Smooth muscle cell (in vitro differentiated cells): ENCODE results near the gene GGPS1. TPM values are rescaled to one million over a fixed set of nuclear protein-coding genes. Genes with fewer than 3 reads are reported as not detected.

ENCODE experiments used
- DNase-seq: peaks from one replicate; lab custom pipeline; 2025; ENCODE audit not compliant: unreplicated experiment; lab: John Stamatoyannopoulos, UW
- H2AFZ ChIP-seq: fragments of 200-600 bp; sonication (generic); 2 replicates; pipeline ENCODE4 v1.6.0; 2016; ENCODE audit warnings: antibody characterized with exemption, low read depth, mild to moderate bottlenecking
- H3F3A ChIP-seq: fragments of 200-600 bp; sonication (generic); 2 replicates; pipeline ENCODE4 v1.6.0; 2017; ENCODE audit warnings: antibody characterized with exemption, low read depth
- H3K27ac ChIP-seq: fragments of 200-600 bp; sonication (generic); 2 replicates; pipeline ENCODE4 v1.5.1; 2016; ENCODE audit warnings: low read depth, mild to moderate bottlenecking
- H3K27me3 ChIP-seq: fragments of 200-600 bp; sonication (generic); 2 replicates; pipeline ENCODE4 v1.6.1; 2016; ENCODE audit warnings: low read depth, mild to moderate bottlenecking
- H3K36me3 ChIP-seq: fragments of 200-600 bp; sonication (generic); 2 replicates; pipeline ENCODE4 v1.5.1; 2016; ENCODE audit warnings: low read depth
- H3K4me1 ChIP-seq: fragments of 200-600 bp; sonication (generic); 2 replicates; pipeline ENCODE4 v1.5.1; 2016; ENCODE audit warnings: low read depth
- H3K4me2 ChIP-seq: fragments of 200-600 bp; sonication (generic); 2 replicates; pipeline ENCODE4 v1.6.0; 2016; ENCODE audit warnings: mild to moderate bottlenecking
- H3K4me3 ChIP-seq: fragments of 200-600 bp; sonication (generic); 2 replicates; pipeline ENCODE4 v1.5.1; 2016; ENCODE audit warnings: mild to moderate bottlenecking
- H3K79me2 ChIP-seq: fragments of 200-600 bp; sonication (generic); 2 replicates; pipeline ENCODE4 v1.6.0; 2016; ENCODE audit warnings: low read depth, mild to moderate bottlenecking
- H3K9ac ChIP-seq: fragments of 200-600 bp; sonication (generic); 2 replicates; pipeline ENCODE4 v1.6.0; 2016; ENCODE audit warnings: low read depth
- H3K9me3 ChIP-seq: fragments of 200-600 bp; sonication (generic); replicated peaks from 2 replicates; pipeline ENCODE4 v1.5.1; 2016; ENCODE audit warnings: low read depth
- H4K20me1 ChIP-seq: fragments of 200-600 bp; sonication (generic); 2 replicates; pipeline ENCODE4 v1.6.0; 2016; ENCODE audit warnings: low read depth
- CTCF ChIP-seq: fragments of 200-600 bp; sonication (generic); IDR thresholded peaks from 2 replicates; pipeline ENCODE4 v1.5.1; 2017; ENCODE audit warnings: borderline replicate concordance, mild to moderate bottlenecking, antibody characterized with exemption; ENCODE audit not compliant: insufficient read depth, poor library complexity, severe bottlenecking
- WGBS: methylation state at CpG from one replicate; pipeline ENCODE4 v1.1.7; 2016; ENCODE audit warnings: low lambda C conversion rate; 5-methylcytosine and 5-hydroxymethylcytosine counted together
- polyA plus RNA-seq: library from polyadenylated mRNA; unstranded; fragments of >200 nt; fragmentation: Nextera tagmentation; extraction: Ambion mirVana; gene quantifications from 2 replicates; pipeline ENCODE4 v1.2.1, GENCODE V29; 2016
- total RNA-seq: library from RNA; depleted of rRNA; stranded (reverse); fragments of >200 nt; gene quantifications from 2 replicates; pipeline ENCODE4 v1.2.3, GENCODE V29; 2014

The GGPS1 gene
- total and polyA plus RNA-seq, 2 experiments from 2014 or later = 41.3 to 47.5 TPM

GRCh38 chr1:235342039-235342438, 13.7 kb downstream of the GGPS1 start:
- Histone ChIP-seq H3K27me3 (no peaks in the 10 kb centered on the region), H3K4me1 (no peaks in the 10 kb centered on the region), H3F3A (no peaks in the 10 kb centered on the region), H3K4me2 (no peak overlapping the region), H3K9ac (no peak overlapping the region), H3K79me2 (no peaks in the 10 kb centered on the region), H3K4me3 (no peak overlapping the region), H3K36me3 (peaks cover 6% of the 10 kb centered on the region), H3K9me3 (no peaks in the 10 kb centered on the region), H4K20me1 (no peaks in the 10 kb centered on the region), H3K27ac (no peak overlapping the region), H2AFZ (no peak overlapping the region)
- no peak for DNase-seq
- TF ChIP-seq CTCF = no peak
- 69% methylated on average over 6 of the region's 6 CpGs for WGBS

GRCh38 chr1:235342471-235342870, 14.1 kb downstream of the GGPS1 start:
- TF ChIP-seq CTCF = no peak

GRCh38 chr1:235343726-235344125, 15.4 kb downstream of the GGPS1 start:
- H4K20me1 ChIP-seq = no peaks in the 10 kb centered on the region
- H2AFZ ChIP-seq = no peak overlapping the region
- peaks cover 6% of the 10 kb centered on the region for H3K36me3 ChIP-seq
- WGBS = 95% methylated on average over 5 of the region's 5 CpGs
- DNase-seq = no peak
- H3K27me3 ChIP-seq = no peaks in the 10 kb centered on the region
- H3K27ac ChIP-seq = no peak overlapping the region
- H3K79me2 ChIP-seq = no peaks in the 10 kb centered on the region
- no peak overlapping the region for H3K4me3 ChIP-seq
- no peak for TF ChIP-seq CTCF
- no peaks in the 10 kb centered on the region for H3K9me3 ChIP-seq
- no peak overlapping the region for H3K9ac ChIP-seq
- H3K4me1 ChIP-seq = no peaks in the 10 kb centered on the region
- no peak overlapping the region for H3K4me2 ChIP-seq
- H3F3A ChIP-seq = no peaks in the 10 kb centered on the region

More at GRCh38 chr1:235342471-235342870, 14.1 kb downstream of the GGPS1 start:
- H4K20me1 ChIP-seq = no peaks in the 10 kb centered on the region
- no peak overlapping the region for H2AFZ ChIP-seq
- H3K9me3 ChIP-seq = no peaks in the 10 kb centered on the region
- H3K79me2 ChIP-seq = no peaks in the 10 kb centered on the region
- H3K4me3 ChIP-seq = no peak overlapping the region
- no peaks in the 10 kb centered on the region for H3K4me1 ChIP-seq
- no peaks in the 10 kb centered on the region for H3K27me3 ChIP-seq
- no peaks in the 10 kb centered on the region for H3F3A ChIP-seq
- no peak overlapping the region for H3K9ac ChIP-seq
- H3K36me3 ChIP-seq = peaks cover 6% of the 10 kb centered on the region
- no peak for DNase-seq
- 95% methylated on average over 3 of the region's 3 CpGs for WGBS
- H3K27ac ChIP-seq = no peak overlapping the region
- no peak overlapping the region for H3K4me2 ChIP-seq

GRCh38 chr1:235351441-235351840, 23.1 kb downstream of the GGPS1 start:
- no peak overlapping the region for H3K9ac ChIP-seq
- no peaks in the 10 kb centered on the region for H3K4me1 ChIP-seq
- no peak for DNase-seq
- no peak overlapping the region for H2AFZ ChIP-seq
- no peaks in the 10 kb centered on the region for H3K36me3 ChIP-seq
- no peak for TF ChIP-seq CTCF
- H3K27ac ChIP-seq = no peak overlapping the region
- H3K27me3 ChIP-seq = no peaks in the 10 kb centered on the region
- H3K4me3 ChIP-seq = no peak overlapping the region
- H3F3A ChIP-seq = no peaks in the 10 kb centered on the region
- H3K79me2 ChIP-seq = no peaks in the 10 kb centered on the region
- WGBS = 91% methylated on average over 3 of the region's 3 CpGs
- H4K20me1 ChIP-seq = no peaks in the 10 kb centered on the region
- H3K9me3 ChIP-seq = no peaks in the 10 kb centered on the region
- no peak overlapping the region for H3K4me2 ChIP-seq
